GM12878 (cell line): ENCODE results near the gene SRSF2. TPM values are rescaled to one million over a fixed set of nuclear protein-coding genes. Genes with fewer than 3 reads are reported as not detected.

ENCODE experiments used
- ATAC-seq: fragments of 200-7000 bp; cut with Tn5 transposase; 3 replicates; pipeline ENCODE4 v1.9.1; 2020; ENCODE audit warnings: mild to moderate bottlenecking, moderate library complexity
- BruUV-seq: library from RNA; stranded (reverse); fragments of 400-500 nt; replicated peaks from 2 replicates; lab custom pipeline; 2021; lab: Mats Ljungman, UMichigan
- CTCF ChIA-PET: fragments of 300-600 bp; sonication (Branson Sonifier 250); formaldehyde crosslinking; extraction: SDS; loops from one replicate; lab custom pipeline; 2021; ENCODE audit warnings: inconsistent platforms; lab: Yijun Ruan, JAX
- POLR2A ChIA-PET: fragments of 350-600 bp; formaldehyde crosslinking; extraction: SDS; loops from one replicate; lab custom pipeline; 2021; ENCODE audit warnings: inconsistent platforms; lab: Charles Lee
- RAD21 ChIA-PET: fragments of 300-600 bp; sonication (Branson Sonifier 250); formaldehyde crosslinking; loops from one replicate; lab custom pipeline; 2023; ENCODE audit warnings: antibody characterized with exemption; ENCODE audit not compliant: unreplicated experiment; lab: Charles Lee
- SMC1A ChIA-PET: fragments of 300-600 bp; sonication (Branson Sonifier 250); formaldehyde crosslinking; loops from one replicate; lab custom pipeline; 2023; ENCODE audit not compliant: unreplicated experiment, uncharacterized antibody; lab: Charles Lee
- DNase-seq: peaks from one replicate; pipeline ENCODE4 v3.0.0-alpha.2; 2011; ENCODE audit warnings: low read depth, low spot score
- FAIRE-seq: peaks from 3 replicates; lab custom pipeline; 2011; peaks lifted over from hg19 to GRCh38; lab: Jason Lieb, UNC
- H2AFZ ChIP-seq: 2 replicates; pipeline ENCODE4 v1.6.0; 2011; ENCODE audit warnings: low read depth, low read length, control low read depth; ENCODE audit not compliant: control insufficient read depth
- H3K27ac ChIP-seq: 2 replicates; pipeline ENCODE4 v1.5.1; 2011; ENCODE audit warnings: control low read depth; ENCODE audit not compliant: control insufficient read depth, insufficient read depth
- H3K27me3 ChIP-seq, 2 experiments: replicated peaks in 1 of 2; 2 replicates each; pipeline versions ENCODE4 v1.6.0 to v1.6.1; 2011; ENCODE audit warnings: low read length in 1 of 2; ENCODE audit not compliant: control insufficient read depth in 2 of 2, insufficient read depth in 2 of 2
- H3K36me3 ChIP-seq, 2 experiments: 2 replicates each; pipeline ENCODE4 v1.5.1; 2011; ENCODE audit warnings: low read length in 1 of 2; ENCODE audit not compliant: control insufficient read depth in 2 of 2, insufficient read depth in 2 of 2
- H3K4me1 ChIP-seq: 2 replicates; pipeline ENCODE4 v1.6.1; 2011; ENCODE audit warnings: mild to moderate bottlenecking, low read length, moderate library complexity, mixed read lengths; ENCODE audit not compliant: control insufficient read depth, insufficient read depth
- H3K4me2 ChIP-seq: 2 replicates; pipeline ENCODE4 v1.6.0; 2011; ENCODE audit warnings: control low read depth; ENCODE audit not compliant: control insufficient read depth, insufficient read depth
- H3K4me3 ChIP-seq: fragments of 200-600 bp; sonication (generic); 2 replicates; pipeline ENCODE4 v1.5.1; 2016
- H3K79me2 ChIP-seq: 2 replicates; pipeline ENCODE4 v1.6.0; 2011; ENCODE audit warnings: low read length; ENCODE audit not compliant: control insufficient read depth, insufficient read depth
- H3K9ac ChIP-seq: 2 replicates; pipeline ENCODE4 v1.8.0; 2011; ENCODE audit warnings: low read length, control low read depth, mixed read lengths; ENCODE audit not compliant: control insufficient read depth, insufficient read depth
- H3K9me3 ChIP-seq: replicated peaks from 3 replicates; pipeline ENCODE4 v1.5.1; 2011; ENCODE audit warnings: mild to moderate bottlenecking, low read length; ENCODE audit not compliant: control insufficient read depth, insufficient read depth
- H4K20me1 ChIP-seq: 2 replicates; pipeline ENCODE4 v1.6.0; 2011; ENCODE audit not compliant: control insufficient read depth, insufficient read depth
- ATF7 ChIP-seq: fragments of 450-650 bp; IDR thresholded peaks from 2 replicates; pipeline ENCODE4 v1.6.1; 2016; ENCODE audit warnings: low read depth, mild to moderate bottlenecking
- BCL11A ChIP-seq: IDR thresholded peaks from 2 replicates; pipeline ENCODE4 v1.6.1; 2011; ENCODE audit warnings: low read depth, low read length
- BHLHE40 ChIP-seq, 2 experiments: fragments of 450-650 bp in 1 of 2; IDR thresholded peaks; 2 replicates each; pipeline ENCODE4 v1.6.1; 2011 to 2017; ENCODE audit warnings: low read depth in 2 of 2, borderline replicate concordance in 1 of 2, improper control_type of control experiment in 1 of 2, low read length in 1 of 2, mild to moderate bottlenecking in 1 of 2
- CHD2 ChIP-seq: IDR thresholded peaks from 2 replicates; pipeline ENCODE4 v1.6.1; 2011; ENCODE audit warnings: low read depth, low read length, improper control_type of control experiment, borderline replicate concordance
- CREB1 ChIP-seq: IDR thresholded peaks from 2 replicates; pipeline ENCODE4 v1.6.1; 2012; ENCODE audit warnings: low read depth, mild to moderate bottlenecking, inconsistent platforms
- CREM ChIP-seq: IDR thresholded peaks from 2 replicates; pipeline ENCODE4 v1.6.1; 2014; ENCODE audit warnings: antibody characterized with exemption, low read depth
- EGR1 ChIP-seq, 2 experiments: IDR thresholded peaks; 1 replicate in 1 of 2; 2 replicates in 1 of 2; pipeline ENCODE4 v1.6.1; 2011 to 2012; ENCODE audit warnings: low read depth in 2 of 2, low read length in 2 of 2, borderline replicate concordance in 1 of 2, mild to moderate bottlenecking in 1 of 2, moderate library complexity in 1 of 2
- FOXK2 ChIP-seq: fragments of 450-650 bp; IDR thresholded peaks from 2 replicates; pipeline ENCODE4 v1.6.1; 2017; ENCODE audit warnings: mild to moderate bottlenecking, moderate library complexity
- FOXM1 ChIP-seq: IDR thresholded peaks from 2 replicates; pipeline ENCODE4 v1.6.1; 2012; ENCODE audit warnings: low read depth, mild to moderate bottlenecking, inconsistent platforms, low read length, moderate library complexity
- NFYA ChIP-seq: IDR thresholded peaks from 2 replicates; pipeline ENCODE4 v1.6.1; 2011; ENCODE audit warnings: low read depth, mild to moderate bottlenecking, low read length, improper control_type of control experiment, borderline replicate concordance
- NRF1 ChIP-seq: conservative IDR thresholded peaks from 2 replicates; pipeline ENCODE4 v1.6.1; 2011; ENCODE audit warnings: mild to moderate bottlenecking, low read depth, low read length, improper control_type of control experiment
- PML ChIP-seq: IDR thresholded peaks from 2 replicates; pipeline ENCODE4 v1.6.1; 2012; ENCODE audit warnings: low read length, inconsistent platforms
- RBBP5 ChIP-seq: fragments of 200-600 bp; sonication (generic); conservative IDR thresholded peaks from 2 replicates; pipeline ENCODE4 v1.6.1; 2016
- RCOR1 ChIP-seq: conservative IDR thresholded peaks from 2 replicates; pipeline ENCODE4 v1.6.1; 2012; ENCODE audit warnings: low read depth, low read length, improper control_type of control experiment
- SUPT20H ChIP-seq: IDR thresholded peaks from 2 replicates; pipeline ENCODE4 v1.6.1; 2011; ENCODE audit warnings: low read depth, mild to moderate bottlenecking, low read length, moderate library complexity, borderline replicate concordance; ENCODE audit not compliant: control insufficient read depth
- YY1 ChIP-seq: IDR thresholded peaks from 2 replicates; pipeline ENCODE4 v1.6.1; 2011; ENCODE audit warnings: low read depth, mild to moderate bottlenecking, low read length
- ZSCAN29 ChIP-seq: fragments of 450-650 bp; IDR thresholded peaks from 2 replicates; pipeline ENCODE4 v1.6.1; 2017; ENCODE audit warnings: mild to moderate bottlenecking, moderate library complexity
- WGBS: methylation state at CpG from one replicate; pipeline ENCODE4 v1.1.6; 2016; ENCODE audit warnings: low lambda C conversion rate; ENCODE audit not compliant: insufficient replicate concordance, insufficient coverage; ENCODE audit errors: missing lambda C conversion rate; 5-methylcytosine and 5-hydroxymethylcytosine counted together
- in situ Hi-C: fragments of 300-500 bp; cut with MboI; formaldehyde crosslinking; loops from 9 replicates; pipeline ENCODE4 v1.14.3; 2018; ENCODE audit warnings: mixed read lengths
- intact Hi-C: fragments of 100-400 bp; cut with micrococcal nuclease; formaldehyde crosslinking; loops from one replicate; pipeline ENCODE4 v1.14.2; 2022; ENCODE audit not compliant: unreplicated experiment
- polyA plus RNA-seq, 11 experiments: library from polyadenylated mRNA; depleted of rRNA in 4 of 11; unstranded in 6 of 11; stranded (reverse) in 5 of 11; fragments of >200 nt; fragmentation: Nextera tagmentation in 4 of 11; fragmentation: Illumina TruSeq in 1 of 11; extraction: Ambion mirVana in 4 of 11; extraction: Trizol in 1 of 11; gene quantifications; 1 replicate in 1 of 11; 2 replicates in 10 of 11; pipeline versions ENCODE4 v1.2.1 to v1.2.3, GENCODE V29; 2011 to 2016; ENCODE audit warnings: inconsistent platforms in 2 of 11, missing spikeins in 2 of 11, low read depth in 1 of 11
- total RNA-seq, 4 experiments: library from RNA; depleted of rRNA in 3 of 4; stranded (reverse); fragments of >200 nt in 3 of 4; fragmentation: Illumina TruSeq in 1 of 4; extraction: Trizol in 1 of 4; gene quantifications; 2 replicates each; pipeline versions ENCODE4 v1.2.1 to v1.2.3, GENCODE V29; 2013 to 2021
- TF ChIP-seq, protein P1 (sequence below): fragments of 150-350 bp; IDR thresholded peaks from 2 replicates; pipeline ENCODE4 v1.6.1; 2016; ENCODE audit warnings: low read depth, low read length

Gene SRSF2
- total and polyA plus RNA-seq, 10 of the 15 experiments (the other 5 are each of a cell fraction or from before 2014, with no cell fraction given), result 225 to 795 (median 410) TPM

DNA sequence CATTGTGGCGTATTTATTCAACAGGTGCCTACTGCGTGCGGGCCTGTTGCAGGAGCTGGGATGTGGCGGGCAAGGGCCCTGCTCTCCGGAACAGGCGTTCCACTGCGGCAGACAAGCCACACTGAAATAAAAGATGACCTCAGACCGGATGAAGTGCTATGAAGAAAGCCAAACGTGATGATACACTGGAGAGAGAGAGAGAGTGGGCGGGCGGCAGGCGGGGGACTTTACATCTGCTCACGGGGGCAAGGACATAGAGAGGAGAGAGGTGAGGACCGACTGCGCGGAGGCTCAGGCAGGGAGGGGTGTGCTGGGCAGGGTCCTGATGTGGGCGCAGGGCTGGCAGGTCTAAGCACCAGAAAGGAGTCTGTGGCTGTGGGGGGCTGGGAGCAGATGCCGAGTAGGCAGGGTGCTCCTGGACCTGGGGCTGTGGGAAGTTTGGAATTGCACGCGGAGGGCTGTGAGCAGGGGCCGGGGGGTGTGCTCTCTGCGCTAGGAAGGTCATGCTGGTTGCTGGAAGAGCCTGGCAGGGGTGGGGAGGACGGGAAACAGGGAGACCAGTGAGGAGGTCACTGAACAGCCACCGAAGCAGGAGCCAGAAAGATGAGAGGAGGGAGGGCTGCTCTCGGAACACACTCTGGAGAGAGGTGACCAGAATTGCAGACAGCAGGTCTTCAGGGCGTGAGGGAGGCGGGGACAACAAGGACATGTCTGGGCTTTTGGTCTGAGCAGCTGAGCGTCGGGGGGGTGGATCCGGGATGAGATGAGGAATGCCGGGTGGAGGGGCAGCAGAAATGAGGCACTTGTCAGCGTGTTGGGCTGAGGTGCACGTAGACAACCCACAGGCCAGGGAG lies 36.3 kb downstream of the SRSF2 start:
- peak; percentile 27 for ATAC-seq
- 70% methylated on average over 33 of the region's 33 CpGs for WGBS

DNA sequence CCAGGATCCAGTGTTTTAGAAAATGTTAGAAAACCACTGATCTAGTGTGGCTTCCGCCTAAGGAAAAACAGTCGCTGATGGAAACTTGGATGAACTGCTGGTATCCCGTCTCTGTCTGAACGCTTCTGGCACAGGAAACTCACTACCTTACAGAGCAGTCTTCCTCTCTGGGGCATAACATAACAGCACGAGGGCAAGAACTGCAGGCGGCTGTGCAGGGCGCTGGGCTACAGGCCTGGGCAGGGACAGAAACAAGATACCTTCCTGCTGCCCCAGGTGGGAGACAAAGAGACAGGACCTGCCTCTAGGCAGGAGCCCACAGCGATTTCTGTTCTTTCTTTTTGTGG lies 36.9 kb downstream of the SRSF2 start:
- H3K27ac ChIP-seq, result no peak overlapping the region
- CTCF ChIA-PET, result no interaction called here
- no peak overlapping the region for H3K4me3 ChIP-seq
- DNase-seq (no peak), FAIRE-seq (no peak), ATAC-seq (no peak; the same call in 2 of the 3 replicates)
- intact Hi-C loops, result no loop called here
- no peaks in the 10 kb centered on the region for H3K9me3 ChIP-seq
- in situ Hi-C loops, result no loop called here
- H3K79me2 ChIP-seq, result no peaks in the 10 kb centered on the region
- POLR2A ChIA-PET, result no interaction called here
- H3K4me1 ChIP-seq, result peaks cover 22% of the 10 kb centered on the region
- H3K9ac ChIP-seq, result no peak overlapping the region
- RAD21 ChIA-PET, result no interaction called here
- 62% methylated on average over 8 of the region's 8 CpGs for WGBS
- H2AFZ ChIP-seq, result no peak overlapping the region
- BruUV-seq, result no TSS peak
- SMC1A ChIA-PET, result no interaction called here
- H3K36me3 ChIP-seq, result no peaks in the 10 kb centered on the region
- H3K4me2 ChIP-seq, result no peak overlapping the region
- H4K20me1 ChIP-seq, result no peaks in the 10 kb centered on the region
- H3K27me3 ChIP-seq, result no peaks in the 10 kb centered on the region; a peak in 1 of 4 replicates
- TF ChIP-seq NFYA (no peak), SUPT20H (no peak), NRF1 (no peak), CHD2 (no peak), PML (no peak), FOXM1 (no peak), RBBP5 (no peak), CREM (no peak), ZSCAN29 (no peak), BCL11A (no peak), YY1 (no peak)
- TF ChIP-seq, protein P1, sequence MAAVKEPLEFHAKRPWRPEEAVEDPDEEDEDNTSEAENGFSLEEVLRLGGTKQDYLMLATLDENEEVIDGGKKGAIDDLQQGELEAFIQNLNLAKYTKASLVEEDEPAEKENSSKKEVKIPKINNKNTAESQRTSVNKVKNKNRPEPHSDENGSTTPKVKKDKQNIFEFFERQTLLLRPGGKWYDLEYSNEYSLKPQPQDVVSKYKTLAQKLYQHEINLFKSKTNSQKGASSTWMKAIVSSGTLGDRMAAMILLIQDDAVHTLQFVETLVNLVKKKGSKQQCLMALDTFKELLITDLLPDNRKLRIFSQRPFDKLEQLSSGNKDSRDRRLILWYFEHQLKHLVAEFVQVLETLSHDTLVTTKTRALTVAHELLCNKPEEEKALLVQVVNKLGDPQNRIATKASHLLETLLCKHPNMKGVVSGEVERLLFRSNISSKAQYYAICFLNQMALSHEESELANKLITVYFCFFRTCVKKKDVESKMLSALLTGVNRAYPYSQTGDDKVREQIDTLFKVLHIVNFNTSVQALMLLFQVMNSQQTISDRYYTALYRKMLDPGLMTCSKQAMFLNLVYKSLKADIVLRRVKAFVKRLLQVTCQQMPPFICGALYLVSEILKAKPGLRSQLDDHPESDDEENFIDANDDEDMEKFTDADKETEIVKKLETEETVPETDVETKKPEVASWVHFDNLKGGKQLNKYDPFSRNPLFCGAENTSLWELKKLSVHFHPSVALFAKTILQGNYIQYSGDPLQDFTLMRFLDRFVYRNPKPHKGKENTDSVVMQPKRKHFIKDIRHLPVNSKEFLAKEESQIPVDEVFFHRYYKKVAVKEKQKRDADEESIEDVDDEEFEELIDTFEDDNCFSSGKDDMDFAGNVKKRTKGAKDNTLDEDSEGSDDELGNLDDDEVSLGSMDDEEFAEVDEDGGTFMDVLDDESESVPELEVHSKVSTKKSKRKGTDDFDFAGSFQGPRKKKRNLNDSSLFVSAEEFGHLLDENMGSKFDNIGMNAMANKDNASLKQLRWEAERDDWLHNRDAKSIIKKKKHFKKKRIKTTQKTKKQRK, result no peak

More for the DNA sequence above, 36.3 kb downstream of the SRSF2 start:
- Histone ChIP-seq H3K36me3 (no peaks in the 10 kb centered on the region), H3K9ac (no peak overlapping the region), H2AFZ (no peak overlapping the region), H3K79me2 (no peaks in the 10 kb centered on the region), H3K4me2 (no peak overlapping the region), H4K20me1 (no peaks in the 10 kb centered on the region), H3K27ac (no peak overlapping the region), H3K27me3 (no peaks in the 10 kb centered on the region; a peak in 1 of 4 replicates), H3K9me3 (no peaks in the 10 kb centered on the region), H3K4me1 (peaks cover 17% of the 10 kb centered on the region), H3K4me3 (no peak overlapping the region)
- ChIA-PET RAD21 (no interaction called here), SMC1A (interaction anchor here (1.8 kb wide), 1 partner anchor 14 kb away, joined by 3 read pairs; no protein-coding TSS in a partner anchor), CTCF (interaction anchor here (1.8 kb wide), 1 partner anchor 14 kb away, joined by 5 read pairs; no protein-coding TSS in a partner anchor), POLR2A (no interaction called here)
- no TSS peak for BruUV-seq
- no peak for DNase-seq
- in situ Hi-C loops (no loop called here), intact Hi-C loops (no loop called here)
- no peak for FAIRE-seq
- TF ChIP-seq CREM (0 out of 2 replicates have a peak, but pooled peaks have one; percentile 17), BHLHE40 (IDR thresholded peaks at IDR 0.05; ENCODE audit: borderline replicate concordance in 1 of 2, low read depth in 2 of 2, low read length in 1 of 2) (peak in 1 of 2 experiments; percentile 35; a peak in 1 of 4 replicates), FOXK2 (no peak), CREB1 (peak; percentile 50), ATF7 (0 out of 2 replicates have a peak, but pooled peaks have one; percentile 30), EGR1 (IDR thresholded peaks at IDR 0.05; ENCODE audit: borderline replicate concordance in 1 of 2, low read depth in 2 of 2, low read length in 2 of 2) (peak in 1 of 2 experiments; percentile 36; a peak in 1 of 3 replicates), RCOR1 (no peak)
